ENCODE results near the gene FAAH.
"Not testable (repeated sequence)": the region's sequence is repeated elsewhere in the genome, so short reads cannot be mapped to it uniquely, and the experiment has no call there.

The FAAH gene

GRCh38 chr1:46394108-46394871 is at the start of gene FAAH:
Gene FAAH (plus strand): TSS chr1:46394317. CDS start chr1:46394349, 32 bp downstream.
- DNase-seq, result no peak

DNA sequence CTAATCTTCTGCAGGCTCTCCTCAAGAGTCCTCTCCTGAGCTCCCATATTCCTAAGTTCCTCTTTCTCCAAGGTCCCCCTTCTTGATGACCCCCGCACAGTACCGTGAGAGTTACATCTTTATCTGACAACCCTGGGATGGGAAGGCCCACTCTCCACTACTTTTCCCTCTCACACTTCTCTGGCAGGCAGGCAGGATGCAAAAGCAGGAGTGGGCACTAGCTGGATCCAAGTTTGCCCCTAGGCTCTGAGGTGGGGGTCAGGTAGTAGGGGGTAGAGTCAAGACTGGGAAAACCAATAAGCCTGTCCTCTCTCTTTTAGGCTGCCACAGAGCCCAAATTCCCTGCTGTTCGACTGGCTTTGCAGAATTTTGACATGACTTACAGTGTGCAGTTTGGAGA is 49.6 kb upstream of the FAAH start:
- no peak for DNase-seq

DNA sequence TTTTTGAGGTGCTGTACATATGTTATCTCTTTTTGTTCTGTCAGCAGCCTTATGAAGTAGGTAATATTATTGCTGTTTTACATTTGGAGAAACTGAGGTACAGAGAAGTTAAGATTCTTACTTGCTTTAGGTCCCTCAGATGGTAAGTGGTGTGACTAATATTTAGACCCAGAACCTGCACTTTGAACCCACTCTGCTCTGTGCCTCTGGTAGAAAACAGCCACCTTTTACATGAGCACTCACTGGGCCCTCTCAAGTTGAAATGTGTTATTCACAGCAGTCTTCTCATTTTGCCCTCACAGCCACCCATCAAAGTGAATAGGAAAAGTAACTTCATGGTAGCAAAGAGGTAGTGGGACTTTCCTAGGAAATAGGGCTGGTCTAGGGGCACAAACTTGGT is 48.8 kb upstream of the FAAH start:
- DNase-seq, result no peak

GRCh38 chr1:46352363-46352762 is 41.8 kb upstream of the FAAH start:
- DNase-seq, result no peak

- not testable (repeated sequence) for DNase-seq
Measured at GRCh38 chr1:46355920-46356319, 38.2 kb upstream of the FAAH start.

DNA sequence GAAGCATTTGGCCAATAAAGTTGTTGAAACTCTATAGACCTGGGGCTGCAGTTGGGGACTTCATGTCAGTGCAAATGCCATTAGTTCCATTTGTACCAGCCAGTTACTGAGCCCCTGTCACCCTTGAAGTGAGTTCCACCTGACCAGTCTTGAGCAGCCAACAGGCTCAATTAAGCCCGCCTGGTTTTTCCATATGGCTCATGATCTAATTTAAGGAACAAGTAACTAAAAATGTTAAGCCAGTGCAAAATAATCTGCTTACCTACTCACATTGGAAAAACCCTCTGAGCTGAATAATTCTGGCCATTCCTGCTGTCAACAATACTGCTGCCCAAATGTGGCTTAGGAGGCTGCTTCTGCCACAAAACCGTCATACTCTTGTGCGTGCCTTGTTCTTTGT is 32.0 kb upstream of the FAAH start:
- DNase-seq, result no peak

DNA sequence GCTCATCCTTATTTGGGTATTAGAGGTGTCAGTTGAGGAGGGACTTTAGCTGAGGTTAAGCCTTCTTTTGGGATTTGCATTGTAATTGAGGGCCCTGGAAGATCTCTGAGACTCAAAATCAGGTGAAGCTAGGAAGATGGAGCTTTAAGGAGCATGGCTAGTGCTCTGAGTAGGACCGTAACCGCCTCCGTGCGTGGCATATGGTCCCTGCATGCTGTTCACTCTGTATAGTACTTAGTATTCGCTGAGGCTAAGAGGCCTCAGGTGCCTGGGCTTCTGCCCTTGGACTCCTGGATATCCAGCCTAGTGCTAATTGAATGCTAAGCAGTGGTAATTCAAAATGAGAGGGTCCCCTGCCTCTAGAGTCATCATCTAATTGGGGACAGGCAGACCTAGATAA is 31.0 kb upstream of the FAAH start:
- no peak for DNase-seq

- DNase-seq, result no peak
Measured at GRCh38 chr1:46364612-46365011, 29.5 kb upstream of the FAAH start.

DNA sequence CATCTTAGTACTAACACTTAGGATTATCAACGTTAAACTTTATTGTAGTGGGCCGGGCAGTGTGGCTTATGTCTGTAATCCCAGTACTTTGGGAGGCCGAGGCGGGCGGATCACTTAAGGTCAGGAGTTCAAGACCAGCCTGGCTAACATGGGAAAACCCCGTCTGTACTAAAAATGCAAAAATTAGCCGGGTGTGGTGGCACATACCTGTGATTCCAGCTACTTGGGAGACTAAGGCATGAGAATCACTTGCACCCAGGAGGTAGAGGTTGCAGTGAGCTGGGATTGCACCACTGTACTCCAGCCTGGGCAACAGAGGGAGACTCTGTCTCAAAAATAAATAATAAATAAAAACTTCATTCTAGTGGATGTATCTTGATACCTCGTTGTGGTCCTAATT is 28.3 kb upstream of the FAAH start:
- DNase-seq, result not testable (repeated sequence)

GRCh38 chr1:46367072-46367471 is 27.0 kb upstream of the FAAH start:
- no peak for DNase-seq

DNA sequence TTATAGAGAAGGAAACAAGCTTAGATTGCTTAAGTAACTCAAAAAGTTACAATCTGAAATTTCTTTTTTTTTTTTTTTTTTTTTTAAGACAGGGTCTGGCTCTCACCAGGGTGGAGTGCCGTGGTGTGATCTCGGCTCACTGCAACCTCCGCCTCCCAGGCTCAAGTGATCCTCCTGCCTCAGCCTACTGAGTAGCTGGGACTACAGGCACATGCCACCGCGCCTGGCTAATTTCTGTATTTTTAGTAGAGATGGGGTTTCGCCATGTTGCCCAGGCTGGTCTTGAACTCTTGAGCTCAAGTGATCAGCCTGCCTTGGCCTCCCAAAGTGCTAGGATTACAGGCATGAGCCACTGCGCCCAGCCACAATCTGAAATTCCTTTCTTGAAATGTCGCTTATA is 26.4 kb upstream of the FAAH start:
- DNase-seq, result not testable (repeated sequence)

- DNase-seq, result no peak
Measured at GRCh38 chr1:46368791-46369190, 25.3 kb upstream of the FAAH start.

DNA sequence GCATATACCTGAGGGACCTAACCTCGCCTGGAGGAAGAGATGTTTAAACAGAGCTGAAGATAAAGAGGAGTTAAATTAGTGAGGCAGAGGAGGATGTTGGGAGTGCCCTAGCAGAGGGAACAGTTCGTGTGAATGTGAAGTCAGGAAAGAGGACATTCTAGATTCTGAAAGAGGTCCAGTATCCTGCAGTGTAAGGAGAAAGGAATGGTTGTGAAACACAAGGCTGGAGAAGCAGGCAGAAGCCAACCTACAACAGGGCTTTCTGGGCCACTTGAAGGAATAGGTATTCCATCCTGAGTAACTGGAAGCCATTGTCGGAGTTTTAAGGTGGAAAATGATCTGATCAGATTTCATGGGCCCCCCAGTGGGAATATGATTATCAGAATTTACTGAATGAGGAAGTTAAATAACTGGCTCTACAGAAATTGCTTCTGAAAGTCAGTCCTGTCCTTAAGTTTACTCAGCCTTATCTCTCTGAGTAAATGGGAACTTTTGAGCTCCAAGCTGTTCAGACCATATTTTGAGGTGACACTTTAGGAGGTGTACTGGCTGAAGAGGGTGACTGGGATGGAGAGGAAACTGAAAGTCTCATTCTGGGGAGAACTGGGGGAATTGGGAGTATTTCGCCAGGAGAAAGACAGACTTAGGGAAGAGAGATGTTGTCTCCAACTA is 24.4 kb upstream of the FAAH start:
- DNase-seq, result no peak

DNA sequence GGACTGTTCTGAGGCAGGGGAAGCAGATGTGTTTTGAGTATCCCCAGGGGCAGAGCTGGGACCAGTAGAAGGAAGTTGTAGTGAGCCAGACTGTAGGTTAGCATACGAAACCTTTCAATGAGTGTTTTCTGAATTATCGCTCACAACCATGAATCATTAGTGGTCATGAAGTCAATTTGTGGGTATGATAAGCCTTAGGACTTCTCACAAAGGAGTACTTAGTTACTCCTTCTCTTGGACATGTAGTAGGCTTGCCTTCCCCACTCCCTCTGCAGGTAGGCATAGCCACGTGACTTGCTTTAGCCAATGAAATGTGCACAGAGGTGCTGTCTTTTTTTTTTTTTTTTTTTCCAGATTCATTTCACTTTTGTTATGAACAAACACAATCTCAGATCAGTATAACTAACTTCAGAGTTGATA is 23.9 kb upstream of the FAAH start:
- DNase-seq, result no peak

- no peak for DNase-seq
Measured at GRCh38 chr1:46372431-46372830, 21.7 kb upstream of the FAAH start.

GRCh38 chr1:46379996-46380395 is 14.1 kb upstream of the FAAH start:
- DNase-seq, result no peak

DNA sequence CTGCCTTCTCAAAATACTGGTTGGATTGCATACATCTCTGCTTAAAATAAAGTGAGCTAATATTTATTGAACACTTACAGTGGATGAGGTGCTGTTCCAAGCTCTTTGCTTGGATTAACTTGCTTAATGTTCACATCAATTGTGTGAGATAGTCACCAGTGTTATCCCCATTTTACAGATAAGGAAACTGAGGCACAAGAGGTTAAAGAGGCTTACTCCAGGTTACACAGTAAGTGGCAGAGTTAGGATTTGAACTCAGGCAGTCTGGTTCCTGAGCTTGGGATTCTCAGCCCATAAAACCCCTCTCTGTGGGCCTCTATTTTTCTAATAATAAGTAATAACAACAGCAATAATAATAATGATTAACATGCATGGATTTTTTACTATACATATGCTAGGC is 13.6 kb upstream of the FAAH start:
- no peak for DNase-seq

- DNase-seq, result no peak
Measured at GRCh38 chr1:46393510-46393909, 607 bp upstream of the FAAH start.

DNA sequence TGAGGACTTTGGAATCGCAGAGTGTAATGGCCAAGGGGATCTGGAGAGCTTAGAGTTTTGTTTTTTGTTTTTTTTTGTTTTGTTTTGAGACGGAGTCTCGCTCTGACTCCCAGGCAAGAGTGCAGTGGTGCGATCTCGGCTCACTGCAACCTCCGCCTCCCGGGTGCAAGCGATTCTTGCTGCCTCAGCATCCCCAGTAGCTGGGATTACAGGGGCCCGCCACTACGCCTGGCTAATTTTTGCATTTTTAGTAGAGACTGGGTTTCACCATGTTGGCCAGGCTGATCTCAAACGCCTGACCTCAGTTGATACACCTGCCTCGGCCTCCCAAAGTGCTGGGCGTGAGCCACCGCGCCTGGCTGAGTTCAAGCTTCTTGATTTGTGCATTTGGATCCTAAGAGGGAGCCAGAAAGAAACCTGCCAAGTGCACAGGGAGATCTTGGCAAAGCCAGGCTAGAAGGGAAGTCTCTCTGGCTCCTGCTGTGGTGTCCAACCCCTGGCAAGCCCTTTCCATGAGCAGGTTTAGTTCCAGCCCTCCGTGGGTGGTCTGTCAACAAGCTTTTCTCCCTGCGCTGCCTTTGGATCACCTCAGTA is 852 bp downstream of the FAAH start:
- DNase-seq, result no peak

GRCh38 chr1:46396441-46397398 is 2.6 kb downstream of the FAAH start:
- no peak for DNase-seq

DNA sequence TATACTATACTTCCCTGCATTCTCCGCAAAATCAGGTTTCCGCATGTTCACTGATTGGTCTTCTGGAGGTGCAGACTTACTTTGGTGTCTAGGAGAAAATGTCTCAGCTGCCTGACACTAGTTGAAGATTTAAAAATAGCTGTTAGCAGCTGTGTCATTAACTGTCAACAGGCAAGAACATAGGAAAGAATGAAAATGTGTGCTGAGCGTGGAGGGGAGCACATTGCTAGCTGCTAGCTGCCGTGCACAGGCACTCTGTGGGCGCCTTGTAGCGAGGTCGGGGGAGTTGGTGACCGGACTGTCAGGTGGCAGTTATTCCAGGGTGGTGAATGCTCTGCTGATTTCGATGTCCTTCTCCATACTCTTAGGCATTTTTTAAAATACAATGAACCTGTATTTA is 5.2 kb downstream of the FAAH start:
- DNase-seq, result no peak

DNA sequence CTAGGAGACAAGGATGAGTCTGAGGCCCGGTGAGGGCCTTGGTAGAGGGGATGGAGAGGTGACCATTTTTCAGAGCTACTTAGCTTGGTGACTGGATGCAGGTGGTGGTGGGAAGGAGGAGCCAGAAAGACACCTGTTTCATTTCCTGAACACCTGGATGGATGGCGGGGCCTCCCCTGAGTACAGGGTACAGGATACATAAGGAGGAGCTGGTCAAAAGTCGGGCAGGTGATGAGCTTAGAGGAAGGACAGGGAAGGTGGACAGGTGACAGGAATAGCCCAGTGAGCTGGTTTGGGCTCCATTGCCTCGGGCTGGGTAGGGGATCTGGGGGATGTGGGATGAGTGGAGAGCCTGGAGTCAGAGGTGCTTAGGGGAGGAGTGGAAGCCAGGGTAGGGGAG is 6.3 kb downstream of the FAAH start:
- DNase-seq, result no peak
